Measurements from ENCODE around the gene EYS.

DNA sequence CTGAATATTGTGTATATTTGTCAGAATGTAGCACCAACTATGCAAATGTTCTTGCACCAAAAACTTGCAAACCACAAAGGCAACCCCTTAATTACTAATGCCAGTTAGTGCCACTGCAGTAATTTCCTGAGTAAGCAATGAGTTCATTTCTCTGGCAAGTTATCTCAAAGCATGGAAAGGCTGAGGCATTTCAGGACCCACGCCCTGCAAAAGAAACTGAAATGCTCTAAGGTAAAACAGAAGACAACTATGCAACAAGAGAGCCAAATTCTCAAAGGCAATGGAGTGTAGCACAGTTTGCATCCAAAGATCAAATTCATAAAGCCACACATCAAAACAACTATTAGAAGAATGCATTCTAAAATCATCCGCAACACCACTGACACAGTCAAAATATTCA is 994.4 kb downstream of the EYS start:
- TF ChIP-seq GATA3 (IDR thresholded peaks at IDR 0.05; ENCODE audit: borderline replicate concordance) (no peak), POLR2A (IDR thresholded peaks at IDR 0.05; ENCODE audit: low read length) (no peak), MAZ (IDR thresholded peaks at IDR 0.05; ENCODE audit: borderline replicate concordance, low read depth, low read length) (no peak), EP300 (IDR thresholded peaks at IDR 0.05) (no peak), HEYL (CRISPR knock-in tag; IDR thresholded peaks at IDR 0.05) (no peak)
- TF ChIP-seq, protein P1, sequence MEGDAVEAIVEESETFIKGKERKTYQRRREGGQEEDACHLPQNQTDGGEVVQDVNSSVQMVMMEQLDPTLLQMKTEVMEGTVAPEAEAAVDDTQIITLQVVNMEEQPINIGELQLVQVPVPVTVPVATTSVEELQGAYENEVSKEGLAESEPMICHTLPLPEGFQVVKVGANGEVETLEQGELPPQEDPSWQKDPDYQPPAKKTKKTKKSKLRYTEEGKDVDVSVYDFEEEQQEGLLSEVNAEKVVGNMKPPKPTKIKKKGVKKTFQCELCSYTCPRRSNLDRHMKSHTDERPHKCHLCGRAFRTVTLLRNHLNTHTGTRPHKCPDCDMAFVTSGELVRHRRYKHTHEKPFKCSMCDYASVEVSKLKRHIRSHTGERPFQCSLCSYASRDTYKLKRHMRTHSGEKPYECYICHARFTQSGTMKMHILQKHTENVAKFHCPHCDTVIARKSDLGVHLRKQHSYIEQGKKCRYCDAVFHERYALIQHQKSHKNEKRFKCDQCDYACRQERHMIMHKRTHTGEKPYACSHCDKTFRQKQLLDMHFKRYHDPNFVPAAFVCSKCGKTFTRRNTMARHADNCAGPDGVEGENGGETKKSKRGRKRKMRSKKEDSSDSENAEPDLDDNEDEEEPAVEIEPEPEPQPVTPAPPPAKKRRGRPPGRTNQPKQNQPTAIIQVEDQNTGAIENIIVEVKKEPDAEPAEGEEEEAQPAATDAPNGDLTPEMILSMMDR (IDR thresholded peaks at IDR 0.05) = no peak
- TF ChIP-seq, protein P2, sequence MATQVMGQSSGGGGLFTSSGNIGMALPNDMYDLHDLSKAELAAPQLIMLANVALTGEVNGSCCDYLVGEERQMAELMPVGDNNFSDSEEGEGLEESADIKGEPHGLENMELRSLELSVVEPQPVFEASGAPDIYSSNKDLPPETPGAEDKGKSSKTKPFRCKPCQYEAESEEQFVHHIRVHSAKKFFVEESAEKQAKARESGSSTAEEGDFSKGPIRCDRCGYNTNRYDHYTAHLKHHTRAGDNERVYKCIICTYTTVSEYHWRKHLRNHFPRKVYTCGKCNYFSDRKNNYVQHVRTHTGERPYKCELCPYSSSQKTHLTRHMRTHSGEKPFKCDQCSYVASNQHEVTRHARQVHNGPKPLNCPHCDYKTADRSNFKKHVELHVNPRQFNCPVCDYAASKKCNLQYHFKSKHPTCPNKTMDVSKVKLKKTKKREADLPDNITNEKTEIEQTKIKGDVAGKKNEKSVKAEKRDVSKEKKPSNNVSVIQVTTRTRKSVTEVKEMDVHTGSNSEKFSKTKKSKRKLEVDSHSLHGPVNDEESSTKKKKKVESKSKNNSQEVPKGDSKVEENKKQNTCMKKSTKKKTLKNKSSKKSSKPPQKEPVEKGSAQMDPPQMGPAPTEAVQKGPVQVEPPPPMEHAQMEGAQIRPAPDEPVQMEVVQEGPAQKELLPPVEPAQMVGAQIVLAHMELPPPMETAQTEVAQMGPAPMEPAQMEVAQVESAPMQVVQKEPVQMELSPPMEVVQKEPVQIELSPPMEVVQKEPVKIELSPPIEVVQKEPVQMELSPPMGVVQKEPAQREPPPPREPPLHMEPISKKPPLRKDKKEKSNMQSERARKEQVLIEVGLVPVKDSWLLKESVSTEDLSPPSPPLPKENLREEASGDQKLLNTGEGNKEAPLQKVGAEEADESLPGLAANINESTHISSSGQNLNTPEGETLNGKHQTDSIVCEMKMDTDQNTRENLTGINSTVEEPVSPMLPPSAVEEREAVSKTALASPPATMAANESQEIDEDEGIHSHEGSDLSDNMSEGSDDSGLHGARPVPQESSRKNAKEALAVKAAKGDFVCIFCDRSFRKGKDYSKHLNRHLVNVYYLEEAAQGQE (IDR thresholded peaks at IDR 0.05) = no peak

Data from A549 (cell line).